Measurements from ENCODE around the gene NIPAL4. TPM values are rescaled to one million over a fixed set of nuclear protein-coding genes. Genes with fewer than 3 reads are reported as not detected.
A peak's percentile ranks its signal among the peaks of the same experiment; 100 is the strongest.

The NIPAL4 gene
- total and polyA plus RNA-seq, 7 donors, result 1.3 to 5.1 (median 4.8) TPM; not detected in 2

DNA sequence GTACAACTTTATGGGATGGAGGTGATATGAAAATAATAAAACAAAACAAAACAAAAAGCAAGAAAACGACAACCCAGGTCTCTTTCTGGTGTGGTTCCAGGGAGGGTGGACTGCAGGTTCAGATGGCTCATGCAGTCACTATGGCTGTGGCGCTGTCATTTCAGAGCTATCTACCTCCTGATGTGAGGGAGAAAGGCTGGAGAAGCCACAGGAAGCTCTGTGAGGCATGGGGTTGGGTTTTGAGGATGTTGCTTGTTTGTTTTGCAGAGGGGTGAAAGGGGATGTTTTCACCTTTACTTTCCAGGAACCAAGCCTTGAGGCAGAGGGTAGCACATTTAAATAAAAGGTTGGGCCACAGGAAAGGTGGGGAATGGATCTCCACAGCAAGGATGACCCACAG lies 18.7 kb downstream of the NIPAL4 start:
- H3K4me3 ChIP-seq, result no peak overlapping the region
- H3K9me3 ChIP-seq, result no peaks in the 10 kb centered on the region
- peak; percentile 37 for DNase-seq
- intact Hi-C loops (cut with DNase I), result loop anchor here (5.0 kb wide), 2 partner anchors 239 to 264 kb away; partner anchors contain the start of gene LSM11
- peaks cover 0 to 41% (median 11%) of the 10 kb centered on the region in 4 donors for H3K36me3 ChIP-seq
- peaks cover 0 to 75% (median 45%) of the 10 kb centered on the region in 4 donors for H3K4me1 ChIP-seq
- TF ChIP-seq, protein P1, sequence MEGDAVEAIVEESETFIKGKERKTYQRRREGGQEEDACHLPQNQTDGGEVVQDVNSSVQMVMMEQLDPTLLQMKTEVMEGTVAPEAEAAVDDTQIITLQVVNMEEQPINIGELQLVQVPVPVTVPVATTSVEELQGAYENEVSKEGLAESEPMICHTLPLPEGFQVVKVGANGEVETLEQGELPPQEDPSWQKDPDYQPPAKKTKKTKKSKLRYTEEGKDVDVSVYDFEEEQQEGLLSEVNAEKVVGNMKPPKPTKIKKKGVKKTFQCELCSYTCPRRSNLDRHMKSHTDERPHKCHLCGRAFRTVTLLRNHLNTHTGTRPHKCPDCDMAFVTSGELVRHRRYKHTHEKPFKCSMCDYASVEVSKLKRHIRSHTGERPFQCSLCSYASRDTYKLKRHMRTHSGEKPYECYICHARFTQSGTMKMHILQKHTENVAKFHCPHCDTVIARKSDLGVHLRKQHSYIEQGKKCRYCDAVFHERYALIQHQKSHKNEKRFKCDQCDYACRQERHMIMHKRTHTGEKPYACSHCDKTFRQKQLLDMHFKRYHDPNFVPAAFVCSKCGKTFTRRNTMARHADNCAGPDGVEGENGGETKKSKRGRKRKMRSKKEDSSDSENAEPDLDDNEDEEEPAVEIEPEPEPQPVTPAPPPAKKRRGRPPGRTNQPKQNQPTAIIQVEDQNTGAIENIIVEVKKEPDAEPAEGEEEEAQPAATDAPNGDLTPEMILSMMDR (IDR thresholded peaks at IDR 0.05), result no peak
- TF ChIP-seq POLR2A (IDR thresholded peaks at IDR 0.05) (no peak), POLR2AphosphoS5 (IDR thresholded peaks at IDR 0.05) (no peak), EP300 (IDR thresholded peaks at IDR 0.05) (no peak)
- H3K27me3 ChIP-seq, result no peaks in the 10 kb centered on the region
- H3K27ac ChIP-seq, result peak overlapping the region; percentile 64 to 88 (median 84)
- 64 to 76% methylated on average over 2 of the region's 2 CpGs for WGBS, 2 donors

GRCh38 chr5:157479166-157479565 lies 19.2 kb downstream of the NIPAL4 start:
- H3K4me1 ChIP-seq, result peaks cover 0 to 71% (median 41%) of the 10 kb centered on the region in 4 donors
- intact Hi-C loops (cut with DNase I), result loop anchor here (5.0 kb wide), 2 partner anchors 238 to 263 kb away; partner anchors contain the start of gene LSM11
- no peaks in the 10 kb centered on the region for H3K9me3 ChIP-seq
- H3K4me3 ChIP-seq, result no peak overlapping the region
- peak; percentile 49 for DNase-seq
- H3K36me3 ChIP-seq, result peaks cover 0 to 45% (median 11%) of the 10 kb centered on the region in 4 donors
- H3K27me3 ChIP-seq, result no peaks in the 10 kb centered on the region
- no peak for TF ChIP-seq EP300 (IDR thresholded peaks at IDR 0.05)
- TF ChIP-seq, protein P1 (IDR thresholded peaks at IDR 0.05), result no peak
- TF ChIP-seq POLR2A (IDR thresholded peaks at IDR 0.05), result no peak
- TF ChIP-seq POLR2AphosphoS5 (IDR thresholded peaks at IDR 0.05), result no peak
- 87 to 93% methylated on average over 4 of the region's 4 CpGs for WGBS, 2 donors
- peak overlapping the region; percentile 64 to 88 (median 84) for H3K27ac ChIP-seq

DNA sequence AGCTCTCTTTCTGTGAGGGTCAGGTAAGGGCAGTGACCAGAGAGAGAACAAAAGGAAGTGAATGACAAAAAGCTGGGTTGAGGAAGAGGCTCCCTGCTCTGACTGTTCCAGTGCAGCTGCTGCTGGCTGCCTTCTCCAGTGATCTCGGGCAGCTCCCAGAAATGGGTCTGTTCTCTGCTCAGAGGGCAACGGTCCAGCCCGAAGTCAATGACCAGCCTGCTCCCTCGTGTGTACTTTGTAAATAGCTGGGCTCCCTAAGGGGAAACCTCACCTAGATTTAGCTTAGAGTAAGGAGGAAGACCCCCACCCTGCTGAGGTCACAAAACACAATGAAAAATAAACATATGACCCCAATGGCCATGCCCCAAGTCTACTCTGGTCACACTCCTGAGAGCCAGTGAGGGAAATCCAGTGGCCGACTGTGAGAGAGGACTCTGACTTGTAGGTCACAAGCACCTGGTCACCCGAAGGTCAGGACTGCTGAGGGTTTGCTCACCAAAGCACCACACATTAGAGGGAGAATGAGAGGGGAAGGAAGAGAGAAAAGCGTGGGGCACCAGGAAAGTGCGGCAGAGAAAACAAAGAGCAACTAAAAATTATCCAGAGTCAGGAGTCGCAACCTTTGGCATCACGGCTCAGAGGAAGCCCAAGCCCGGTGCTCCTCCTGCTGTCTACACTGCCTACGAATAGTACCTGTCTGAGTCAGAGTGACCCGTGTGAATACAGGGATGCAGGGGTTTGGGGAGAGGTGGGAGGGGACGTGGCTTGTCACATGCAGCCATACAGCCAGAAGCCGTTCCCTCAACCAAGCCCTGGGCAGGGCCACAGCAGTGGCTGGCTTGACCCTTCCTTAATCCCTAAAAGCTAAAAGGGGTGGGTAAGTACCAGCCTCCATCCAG lies 19.8 kb downstream of the NIPAL4 start:
- WGBS, 2 donors, result 79 to 80% methylated on average over 15 of the region's 15 CpGs
- no peaks in the 10 kb centered on the region for H3K27me3 ChIP-seq
- TF ChIP-seq, protein P1 (IDR thresholded peaks at IDR 0.05), result no peak
- TF ChIP-seq POLR2AphosphoS5 (IDR thresholded peaks at IDR 0.05), result no peak
- TF ChIP-seq POLR2A (IDR thresholded peaks at IDR 0.05), result no peak
- no peak for TF ChIP-seq EP300 (IDR thresholded peaks at IDR 0.05)
- H3K9me3 ChIP-seq, result no peaks in the 10 kb centered on the region
- peak overlapping the region; percentile 64 to 88 (median 84) for H3K27ac ChIP-seq
- intact Hi-C loops (cut with DNase I), result loop anchor here (5.0 kb wide), 2 partner anchors 237 to 262 kb away; partner anchors contain the start of gene LSM11
- no peak overlapping the region for H3K4me3 ChIP-seq
- peaks cover 0 to 52% (median 11%) of the 10 kb centered on the region in 4 donors for H3K36me3 ChIP-seq
- H3K4me1 ChIP-seq, result peaks cover 0 to 64% (median 40%) of the 10 kb centered on the region in 4 donors
- DNase-seq, result peak; percentile 63

- Histone ChIP-seq H3K36me3 (peaks cover 12 to 59% (median 19%) of the 10 kb centered on the region in 4 donors), H3K27ac (peak overlapping the region in 3 of 4 donors; percentile 81 to 88 (median 86)), H3K27me3 (no peaks in the 10 kb centered on the region), H3K9me3 (no peaks in the 10 kb centered on the region), H3K4me1 (peaks cover 0 to 54% (median 41%) of the 10 kb centered on the region in 4 donors), H3K4me3 (no peak overlapping the region)
- TF ChIP-seq POLR2AphosphoS5 (IDR thresholded peaks at IDR 0.05), result no peak
- no peak for TF ChIP-seq EP300 (IDR thresholded peaks at IDR 0.05)
- TF ChIP-seq, protein P1 (IDR thresholded peaks at IDR 0.05), result no peak
- TF ChIP-seq POLR2A (IDR thresholded peaks at IDR 0.05), result no peak
- intact Hi-C loops (cut with DNase I), result no loop called here
- DNase-seq, result no peak
- 57 to 67% methylated on average over 4 of the region's 4 CpGs for WGBS, 2 donors
These were observed 21.3 kb downstream of the NIPAL4 start for GRCh38 chr5:157481265-157481664.
